ENCODE measurements around the gene FUT7.

DNA sequence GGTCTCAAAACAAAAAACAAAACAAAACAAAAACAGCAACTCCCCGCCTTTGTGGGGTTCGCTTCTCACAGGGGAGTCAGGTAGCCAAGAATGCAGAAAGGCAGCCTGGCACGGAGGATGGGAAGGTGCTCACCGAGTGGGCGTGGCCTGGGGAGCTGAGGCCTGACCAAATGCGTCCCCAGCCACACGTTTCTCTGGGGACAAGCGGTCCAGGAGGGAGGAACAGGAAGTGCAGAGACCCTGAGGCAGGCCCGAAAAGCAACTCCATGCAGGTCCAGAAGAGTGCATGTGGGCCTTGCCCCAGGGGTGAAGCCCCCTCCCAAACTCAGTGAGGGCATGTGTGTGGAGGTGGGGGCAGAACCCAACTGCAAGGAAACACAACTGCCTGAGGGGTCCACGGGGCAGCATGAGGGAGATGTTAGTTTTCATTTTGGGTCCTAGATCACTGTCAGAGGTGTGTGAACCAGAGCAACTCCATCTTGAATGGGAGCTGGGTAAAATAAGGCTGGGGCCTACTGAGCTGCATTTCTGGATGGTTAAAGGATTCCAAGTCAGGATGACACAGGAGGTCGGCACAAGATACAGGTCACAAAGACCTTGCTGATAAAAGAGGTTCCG is 42.9 kb upstream of the FUT7 start:
- no peak for TF ChIP-seq PHF8 (conservative IDR thresholded peaks at IDR 0.05; ENCODE audit: low read depth, low read length)
- TF ChIP-seq, protein P1, sequence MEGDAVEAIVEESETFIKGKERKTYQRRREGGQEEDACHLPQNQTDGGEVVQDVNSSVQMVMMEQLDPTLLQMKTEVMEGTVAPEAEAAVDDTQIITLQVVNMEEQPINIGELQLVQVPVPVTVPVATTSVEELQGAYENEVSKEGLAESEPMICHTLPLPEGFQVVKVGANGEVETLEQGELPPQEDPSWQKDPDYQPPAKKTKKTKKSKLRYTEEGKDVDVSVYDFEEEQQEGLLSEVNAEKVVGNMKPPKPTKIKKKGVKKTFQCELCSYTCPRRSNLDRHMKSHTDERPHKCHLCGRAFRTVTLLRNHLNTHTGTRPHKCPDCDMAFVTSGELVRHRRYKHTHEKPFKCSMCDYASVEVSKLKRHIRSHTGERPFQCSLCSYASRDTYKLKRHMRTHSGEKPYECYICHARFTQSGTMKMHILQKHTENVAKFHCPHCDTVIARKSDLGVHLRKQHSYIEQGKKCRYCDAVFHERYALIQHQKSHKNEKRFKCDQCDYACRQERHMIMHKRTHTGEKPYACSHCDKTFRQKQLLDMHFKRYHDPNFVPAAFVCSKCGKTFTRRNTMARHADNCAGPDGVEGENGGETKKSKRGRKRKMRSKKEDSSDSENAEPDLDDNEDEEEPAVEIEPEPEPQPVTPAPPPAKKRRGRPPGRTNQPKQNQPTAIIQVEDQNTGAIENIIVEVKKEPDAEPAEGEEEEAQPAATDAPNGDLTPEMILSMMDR (IDR thresholded peaks at IDR 0.05; ENCODE audit: control extremely low read depth in 1 of 3, insufficient read depth in 1 of 3, low read depth in 1 of 3, low read length in 3 of 3): no peak
- no peak for TF ChIP-seq POLR2AphosphoS5 (IDR thresholded peaks at IDR 0.05; ENCODE audit: low read depth, low read length)
- TF ChIP-seq GTF2F1 (IDR thresholded peaks at IDR 0.05; ENCODE audit: borderline replicate concordance, low read depth, low read length): no peak
- no peak for TF ChIP-seq RAD21 (IDR thresholded peaks at IDR 0.05 in 1 of 2, conservative IDR thresholded peaks at IDR 0.05 in 1 of 2; ENCODE audit: low read depth in 2 of 2, low read length in 2 of 2)
- no peak for TF ChIP-seq ASH2L (IDR thresholded peaks at IDR 0.05; ENCODE audit: low read length)
- TF ChIP-seq CBX8 (IDR thresholded peaks at IDR 0.05; ENCODE audit: borderline replicate concordance, low read depth, low read length): no peak
- no peak for TF ChIP-seq TAF1 (IDR thresholded peaks at IDR 0.05; ENCODE audit: low read depth, low read length)
